ENCODE results near the gene CDRT15. TPM values are rescaled to one million over a fixed set of nuclear protein-coding genes. Genes with fewer than 3 reads are reported as not detected.

Gene CDRT15
- total RNA-seq, 4 donors from 2014 or later, result not detected

GRCh38 chr17:14228903-14229302 is 7.8 kb downstream of the CDRT15 start:
- H3K27ac ChIP-seq, result no peak overlapping the region
- intact Hi-C loops (cut with DNase I), result no loop called here
- WGBS, 2 donors, result 75 to 81% methylated on average over 4 of the region's 4 CpGs
- H3K27me3 ChIP-seq, result no peaks in the 10 kb centered on the region
- H3K4me3 ChIP-seq (replicated peaks in 1 of 3), result no peak overlapping the region
- no peak for DNase-seq
- no peak for TF ChIP-seq POLR2A (IDR thresholded peaks at IDR 0.05)
- TF ChIP-seq CTCF (IDR thresholded peaks at IDR 0.05), result no peak
- no peaks in the 10 kb centered on the region for H3K4me1 ChIP-seq
- H3K36me3 ChIP-seq, result no peaks in the 10 kb centered on the region
- H3K9me3 ChIP-seq, result no peaks in the 10 kb centered on the region

DNA sequence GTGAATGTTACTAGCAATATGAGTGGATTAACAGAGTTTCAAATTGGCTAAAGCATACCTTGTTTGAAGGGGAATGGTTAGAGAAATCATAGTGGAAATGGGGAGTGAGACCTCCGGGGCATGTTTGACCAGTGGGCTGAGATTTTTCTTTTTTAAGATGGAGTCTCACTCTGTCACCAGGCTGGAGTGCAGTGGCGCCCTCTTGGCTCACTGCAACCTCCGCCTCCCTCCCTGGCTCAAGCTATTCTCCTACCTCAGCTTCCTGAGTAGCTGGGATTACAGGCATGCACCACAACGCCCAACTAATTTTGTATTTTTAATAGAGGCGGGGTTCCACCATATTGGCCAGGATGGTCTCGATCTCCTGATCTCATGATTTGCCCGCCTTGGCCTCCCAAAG is 9.6 kb downstream of the CDRT15 start:
- no peaks in the 10 kb centered on the region for H3K36me3 ChIP-seq
- no peak for TF ChIP-seq POLR2A (IDR thresholded peaks at IDR 0.05)
- no peak for TF ChIP-seq CTCF (IDR thresholded peaks at IDR 0.05)
- H3K4me3 ChIP-seq (replicated peaks in 1 of 3), result no peak overlapping the region
- H3K9me3 ChIP-seq, result no peaks in the 10 kb centered on the region
- H3K27ac ChIP-seq, result no peak overlapping the region
- no peak for DNase-seq
- H3K4me1 ChIP-seq, result no peaks in the 10 kb centered on the region
- no peaks in the 10 kb centered on the region for H3K27me3 ChIP-seq
- intact Hi-C loops (cut with DNase I), result no loop called here
- WGBS, 2 donors, result 95 to 96% methylated on average over 7 of the region's 7 CpGs

DNA sequence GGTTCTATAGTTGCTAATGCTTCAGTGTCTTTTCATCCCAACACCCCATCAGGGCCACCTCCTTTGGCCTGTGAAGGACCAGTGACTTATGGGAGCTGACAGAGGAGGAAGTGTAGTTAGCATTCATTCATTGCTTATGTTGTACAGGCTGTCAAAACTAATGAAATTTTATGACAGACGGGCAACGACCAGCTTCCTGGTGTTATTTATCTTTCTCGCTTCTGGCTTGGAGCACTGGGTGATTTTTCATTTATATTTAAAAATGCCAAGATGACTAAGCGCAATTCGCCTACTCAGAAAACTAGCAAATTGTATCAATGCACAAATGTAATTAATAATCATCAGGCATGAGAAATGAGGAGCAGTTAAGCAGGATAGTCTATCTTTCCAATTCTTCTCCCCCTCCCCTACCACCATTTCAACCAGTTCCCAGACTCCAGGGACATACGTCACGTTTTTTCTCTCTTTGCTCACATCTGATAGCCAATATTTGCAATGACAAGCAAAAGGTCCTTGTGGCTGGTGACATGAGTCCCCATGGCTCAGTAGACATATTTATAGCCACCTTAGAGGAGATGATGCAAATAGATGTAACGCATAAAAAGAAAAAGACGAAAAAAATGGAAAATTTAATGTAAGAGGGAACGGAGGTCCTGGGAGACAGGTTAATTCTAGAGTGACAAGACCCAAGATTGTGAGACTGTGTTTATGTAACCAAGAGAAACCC is 11.2 kb downstream of the CDRT15 start:
- DNase-seq, result no peak
- intact Hi-C loops (cut with DNase I), result no loop called here
- 67 to 80% methylated on average over 10 of the region's 10 CpGs for WGBS, 2 donors

GRCh38 chr17:14222611-14223010 is 14.1 kb downstream of the CDRT15 start:
- no peak for DNase-seq
- no peak for TF ChIP-seq POLR2A (IDR thresholded peaks at IDR 0.05)
- no peak for TF ChIP-seq CTCF (IDR thresholded peaks at IDR 0.05)
- H3K36me3 ChIP-seq, result no peaks in the 10 kb centered on the region
- H3K27ac ChIP-seq, result no peak overlapping the region
- 91 to 92% methylated on average over 4 of the region's 4 CpGs for WGBS, 2 donors
- no peaks in the 10 kb centered on the region for H3K27me3 ChIP-seq
- H3K4me3 ChIP-seq (replicated peaks in 1 of 3), result no peak overlapping the region
- no peaks in the 10 kb centered on the region for H3K4me1 ChIP-seq
- H3K9me3 ChIP-seq, result no peaks in the 10 kb centered on the region
- intact Hi-C loops (cut with DNase I), result no loop called here

More for the DNA sequence above, 11.2 kb downstream of the CDRT15 start:
- Histone ChIP-seq H3K27me3 (no peaks in the 10 kb centered on the region), H3K4me3 (replicated peaks in 1 of 3) (no peak overlapping the region), H3K9me3 (no peaks in the 10 kb centered on the region), H3K36me3 (no peaks in the 10 kb centered on the region), H3K27ac (no peak overlapping the region), H3K4me1 (no peaks in the 10 kb centered on the region)
- TF ChIP-seq POLR2A (IDR thresholded peaks at IDR 0.05) (no peak), CTCF (IDR thresholded peaks at IDR 0.05) (no peak)

DNA sequence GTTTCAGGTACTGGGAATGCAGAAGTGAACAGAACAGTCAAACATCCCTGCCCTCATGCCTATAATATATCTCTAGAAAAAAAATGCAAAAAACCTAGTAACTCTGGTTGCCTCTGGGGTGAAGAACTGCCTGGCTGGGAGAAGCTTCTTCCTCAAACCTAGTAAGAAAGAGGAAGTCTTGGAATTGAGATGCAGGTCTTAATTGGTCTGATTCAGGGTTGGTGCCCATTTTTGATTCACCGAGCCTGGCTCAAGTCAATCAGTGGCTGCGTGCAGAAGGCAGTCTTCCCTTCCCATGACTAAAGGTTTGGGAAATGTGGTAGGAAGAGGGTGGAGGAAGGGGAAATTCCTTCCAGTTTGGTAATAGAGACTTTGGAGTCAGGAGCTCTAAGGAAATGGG is 22.4 kb downstream of the CDRT15 start:
- H3K9me3 ChIP-seq, result no peaks in the 10 kb centered on the region
- no peaks in the 10 kb centered on the region for H3K36me3 ChIP-seq
- no peak overlapping the region for H3K4me3 ChIP-seq (replicated peaks in 1 of 3)
- no peaks in the 10 kb centered on the region for H3K27me3 ChIP-seq
- H3K27ac ChIP-seq, result no peak overlapping the region
- 95 to 100% methylated on average over 2 of the region's 2 CpGs for WGBS, 2 donors
- TF ChIP-seq POLR2A (IDR thresholded peaks at IDR 0.05) (no peak), CTCF (IDR thresholded peaks at IDR 0.05) (no peak)
- DNase-seq, result no peak
- intact Hi-C loops (cut with DNase I), result no loop called here
- no peaks in the 10 kb centered on the region for H3K4me1 ChIP-seq
